Measurements from ENCODE around the gene SRD5A3. TPM values are rescaled to one million over a fixed set of nuclear protein-coding genes. Genes with fewer than 3 reads are reported as not detected.
"Not testable (repeated sequence)": the region's sequence is repeated elsewhere in the genome, so short reads cannot be mapped to it uniquely, and the experiment has no call there.

The SRD5A3 gene
- total RNA-seq, 2 experiments from 2014 or later = 8.8 to 9.7 TPM

- ATAC-seq = no peak
- Mint-ChIP-seq H3K27me3 (no peaks in the 10 kb centered on the region), H3K4me3 (no peak overlapping the region), H3K4me1 (peaks cover 7% of the 10 kb centered on the region), H3K27ac (no peak overlapping the region), H3K9me3 (ENCODE audit: low read depth) (peaks cover 3% of the 10 kb centered on the region), H3K36me3 (peaks cover 15% of the 10 kb centered on the region)
- CTCF ChIA-PET = interaction anchor here (0.5 to 1.3 kb wide), 2 partner anchors 187 to 202 kb away, joined by 3 read pairs; no protein-coding TSS in a partner anchor
- no peak for DNase-seq
Observed at GRCh38 chr4:55352726-55353125, 6.7 kb downstream of the SRD5A3 start.

- not testable (repeated sequence) for H3K9me3 Mint-ChIP-seq (ENCODE audit: low read depth)
Observed at GRCh38 chr4:55353228-55353747, 7.2 kb downstream of the SRD5A3 start.

GRCh38 chr4:55354648-55355047 lies 8.6 kb downstream of the SRD5A3 start:
- H3K27ac Mint-ChIP-seq = no peak overlapping the region
- H3K36me3 Mint-ChIP-seq = peaks cover 15% of the 10 kb centered on the region
- CTCF ChIA-PET = interaction anchor here (1.5 to 2.9 kb wide), 2 partner anchors 9 to 40 kb away, joined by 4 to 11 read pairs; partner anchors contain the start of genes SRD5A3 and TMEM165
- peaks cover 10% of the 10 kb centered on the region for H3K4me1 Mint-ChIP-seq
- ATAC-seq (no peak), DNase-seq (no peak)
- no peak overlapping the region for H3K4me3 Mint-ChIP-seq
- peaks cover 3% of the 10 kb centered on the region for H3K9me3 Mint-ChIP-seq (ENCODE audit: low read depth)
- no peaks in the 10 kb centered on the region for H3K27me3 Mint-ChIP-seq

More at GRCh38 chr4:55353228-55353747, 7.2 kb downstream of the SRD5A3 start:
- CTCF ChIA-PET = interaction anchor here (0.5 to 2.9 kb wide), 3 partner anchors 7 to 201 kb away, joined by 3 to 11 read pairs (median 3); partner anchors contain the start of gene SRD5A3
- H3K36me3 Mint-ChIP-seq = peaks cover 15% of the 10 kb centered on the region
- H3K27ac Mint-ChIP-seq, ATAC-seq, H3K27me3 Mint-ChIP-seq, H3K4me1 Mint-ChIP-seq, DNase-seq, H3K4me3 Mint-ChIP-seq: not testable (repeated sequence)

- H3K27ac Mint-ChIP-seq = no peak overlapping the region
- CTCF ChIA-PET = interaction anchor here (1.5 to 2.9 kb wide), 2 partner anchors 10 to 40 kb away, joined by 4 to 11 read pairs; partner anchors contain the start of genes SRD5A3 and TMEM165
- peaks cover 15% of the 10 kb centered on the region for H3K36me3 Mint-ChIP-seq
- H3K4me1 Mint-ChIP-seq = peaks cover 10% of the 10 kb centered on the region
- H3K9me3 Mint-ChIP-seq (ENCODE audit: low read depth) = peaks cover 3% of the 10 kb centered on the region
- ATAC-seq (no peak), DNase-seq (no peak)
- H3K4me3 Mint-ChIP-seq = no peak overlapping the region
- no peaks in the 10 kb centered on the region for H3K27me3 Mint-ChIP-seq
Observed at GRCh38 chr4:55355555-55355954, 9.5 kb downstream of the SRD5A3 start.

GRCh38 chr4:55356991-55357461 lies 11.0 kb downstream of the SRD5A3 start:
- Mint-ChIP-seq H3K4me1 (peaks cover 12% of the 10 kb centered on the region), H3K4me3 (no peak overlapping the region), H3K27me3 (no peaks in the 10 kb centered on the region), H3K36me3 (peaks cover 15% of the 10 kb centered on the region), H3K27ac (no peak overlapping the region), H3K9me3 (ENCODE audit: low read depth) (peaks cover 3% of the 10 kb centered on the region)
- CTCF ChIA-PET = interaction anchor here (0.8 kb wide), 1 partner anchor 11 kb away, joined by 3 read pairs; no protein-coding TSS in a partner anchor
- DNase-seq = no peak
- ATAC-seq = no peak

GRCh38 chr4:55358246-55358645 lies 12.2 kb downstream of the SRD5A3 start:
- H3K27ac Mint-ChIP-seq = no peak overlapping the region
- H3K4me1 Mint-ChIP-seq = peaks cover 12% of the 10 kb centered on the region
- no peak for ATAC-seq
- CTCF ChIA-PET = no interaction called here
- no peaks in the 10 kb centered on the region for H3K9me3 Mint-ChIP-seq (ENCODE audit: low read depth)
- H3K27me3 Mint-ChIP-seq = no peaks in the 10 kb centered on the region
- no peak for DNase-seq
- H3K4me3 Mint-ChIP-seq = no peak overlapping the region
- H3K36me3 Mint-ChIP-seq = peaks cover 8% of the 10 kb centered on the region

GRCh38 chr4:55358668-55359067 lies 12.6 kb downstream of the SRD5A3 start:
- CTCF ChIA-PET = interaction anchor here (1.1 kb wide), 1 partner anchor 35 kb away, joined by 3 read pairs; no protein-coding TSS in a partner anchor
- peaks cover 12% of the 10 kb centered on the region for H3K4me1 Mint-ChIP-seq
- no peak overlapping the region for H3K4me3 Mint-ChIP-seq
- peaks cover 5% of the 10 kb centered on the region for H3K36me3 Mint-ChIP-seq
- ATAC-seq (peak; percentile 27), DNase-seq (no peak)
- no peaks in the 10 kb centered on the region for H3K9me3 Mint-ChIP-seq (ENCODE audit: low read depth)
- H3K27me3 Mint-ChIP-seq = no peaks in the 10 kb centered on the region
- no peak overlapping the region for H3K27ac Mint-ChIP-seq

GRCh38 chr4:55359397-55359916 lies 13.4 kb downstream of the SRD5A3 start:
- CTCF ChIA-PET = interaction anchor here (1.1 kb wide), 1 partner anchor 34 kb away, joined by 3 read pairs; no protein-coding TSS in a partner anchor
- DNase-seq (no peak), ATAC-seq (no peak)
- Mint-ChIP-seq H3K27ac (no peak overlapping the region), H3K4me3 (no peak overlapping the region), H3K9me3 (ENCODE audit: low read depth) (no peaks in the 10 kb centered on the region), H3K4me1 (peaks cover 12% of the 10 kb centered on the region), H3K27me3 (no peaks in the 10 kb centered on the region), H3K36me3 (peaks cover 1% of the 10 kb centered on the region)

- H3K27ac Mint-ChIP-seq; H3K36me3 Mint-ChIP-seq; H3K4me3 Mint-ChIP-seq; ATAC-seq; H3K9me3 Mint-ChIP-seq (ENCODE audit: low read depth); H3K27me3 Mint-ChIP-seq; DNase-seq: not testable (repeated sequence)
- CTCF ChIA-PET = interaction anchor here (0.9 to 1.9 kb wide), 3 partner anchors 12 to 51 kb away, joined by 3 to 4 read pairs (median 3); partner anchors contain the start of gene SRD5A3
- H3K4me1 Mint-ChIP-seq = peaks cover 11% of the 10 kb centered on the region
Observed at GRCh38 chr4:55362938-55363337, 16.9 kb downstream of the SRD5A3 start.

GRCh38 chr4:55363691-55364351 lies 17.8 kb downstream of the SRD5A3 start:
- DNase-seq (no peak), ATAC-seq (no peak)
- no peak overlapping the region for H3K4me3 Mint-ChIP-seq
- no peak overlapping the region for H3K27ac Mint-ChIP-seq
- H3K4me1 Mint-ChIP-seq = peaks cover 7% of the 10 kb centered on the region
- CTCF ChIA-PET = interaction anchor here (1.9 kb wide), 1 partner anchor 18 kb away, joined by 4 read pairs; the partner anchor contains the start of gene SRD5A3
- H3K27me3 Mint-ChIP-seq = no peaks in the 10 kb centered on the region
- H3K9me3 Mint-ChIP-seq (ENCODE audit: low read depth) = no peaks in the 10 kb centered on the region
- H3K36me3 Mint-ChIP-seq = no peaks in the 10 kb centered on the region

GRCh38 chr4:55364691-55365344 lies 18.8 kb downstream of the SRD5A3 start:
- H3K27ac Mint-ChIP-seq = no peak overlapping the region
- no peak for ATAC-seq
- DNase-seq = no peak
- H3K9me3 Mint-ChIP-seq (ENCODE audit: low read depth) = no peaks in the 10 kb centered on the region
- H3K36me3 Mint-ChIP-seq = no peaks in the 10 kb centered on the region
- H3K4me1 Mint-ChIP-seq = peaks cover 2% of the 10 kb centered on the region
- CTCF ChIA-PET = interaction anchor here (0.9 kb wide), 1 partner anchor 181 kb away, joined by 3 read pairs; no protein-coding TSS in a partner anchor
- no peaks in the 10 kb centered on the region for H3K27me3 Mint-ChIP-seq
- H3K4me3 Mint-ChIP-seq = no peak overlapping the region

- H3K36me3 Mint-ChIP-seq = no peaks in the 10 kb centered on the region
- H3K27me3 Mint-ChIP-seq = no peaks in the 10 kb centered on the region
- H3K4me3 Mint-ChIP-seq = no peak overlapping the region
- H3K4me1 Mint-ChIP-seq = peaks cover 2% of the 10 kb centered on the region
- CTCF ChIA-PET = interaction anchor here (0.9 kb wide), 1 partner anchor 181 kb away, joined by 3 read pairs; no protein-coding TSS in a partner anchor
- ATAC-seq = no peak
- no peak for DNase-seq
- H3K9me3 Mint-ChIP-seq (ENCODE audit: low read depth) = no peaks in the 10 kb centered on the region
- H3K27ac Mint-ChIP-seq = no peak overlapping the region
Observed at GRCh38 chr4:55365345-55365728, 19.3 kb downstream of the SRD5A3 start.

- CTCF ChIA-PET = no interaction called here
Observed at GRCh38 chr4:55366621-55367020, 20.6 kb downstream of the SRD5A3 start.

More at GRCh38 chr4:55366621-55367020, 20.6 kb downstream of the SRD5A3 start:
- ATAC-seq = no peak
- H3K27ac Mint-ChIP-seq = no peak overlapping the region
- no peak for DNase-seq
- no peaks in the 10 kb centered on the region for H3K9me3 Mint-ChIP-seq (ENCODE audit: low read depth)
- peaks cover 2% of the 10 kb centered on the region for H3K4me1 Mint-ChIP-seq
- H3K36me3 Mint-ChIP-seq = no peaks in the 10 kb centered on the region
- no peaks in the 10 kb centered on the region for H3K27me3 Mint-ChIP-seq
- H3K4me3 Mint-ChIP-seq = no peak overlapping the region
